HG03095 (cell line): ENCODE measurements around the gene PARP8.

Experiments
- ATAC-seq: cut with Tn5 transposase; IDR thresholded peaks from one replicate; pipeline ENCODE4 v1.9.1; 2021; ENCODE audit warnings: moderate library complexity; ENCODE audit not compliant: unreplicated experiment

The PARP8 gene

DNA sequence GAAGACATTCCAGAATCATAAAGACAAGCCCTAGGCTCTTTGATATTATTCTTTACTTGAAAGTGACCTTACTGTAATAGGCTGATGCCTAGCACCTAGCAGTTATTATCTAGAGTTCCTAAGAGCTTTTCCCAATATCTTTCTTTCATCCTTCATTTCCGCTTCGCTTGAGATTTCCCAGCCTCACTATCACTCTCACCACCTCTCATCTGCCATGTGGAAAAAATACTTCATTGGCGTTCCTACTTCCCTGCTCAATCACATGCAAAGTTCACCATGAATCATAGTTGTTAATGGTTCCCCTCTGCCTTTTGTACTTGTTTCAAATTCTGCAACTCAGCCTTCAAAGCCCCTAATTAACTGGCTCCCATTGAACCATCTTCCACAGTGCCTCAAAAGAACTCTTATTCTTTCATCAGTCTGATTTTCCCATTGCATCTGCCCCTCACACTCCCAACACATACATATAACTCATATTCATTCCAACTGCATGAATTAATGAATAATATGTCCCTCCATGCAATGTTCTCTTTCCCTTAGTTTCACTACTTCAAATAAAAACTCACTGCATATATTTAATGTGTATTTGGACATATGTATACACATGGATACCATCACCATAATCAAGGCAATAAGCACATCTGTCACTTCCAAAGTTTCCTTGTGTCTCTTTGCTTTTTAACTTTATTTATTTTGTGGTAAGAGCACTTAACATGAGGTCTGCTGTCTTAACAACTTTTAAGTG is 221.6 kb downstream of the PARP8 start:
- no peak for ATAC-seq

- no peak for ATAC-seq
These were observed 222.3 kb downstream of the PARP8 start for GRCh38 chr5:50888751-50889150.

DNA sequence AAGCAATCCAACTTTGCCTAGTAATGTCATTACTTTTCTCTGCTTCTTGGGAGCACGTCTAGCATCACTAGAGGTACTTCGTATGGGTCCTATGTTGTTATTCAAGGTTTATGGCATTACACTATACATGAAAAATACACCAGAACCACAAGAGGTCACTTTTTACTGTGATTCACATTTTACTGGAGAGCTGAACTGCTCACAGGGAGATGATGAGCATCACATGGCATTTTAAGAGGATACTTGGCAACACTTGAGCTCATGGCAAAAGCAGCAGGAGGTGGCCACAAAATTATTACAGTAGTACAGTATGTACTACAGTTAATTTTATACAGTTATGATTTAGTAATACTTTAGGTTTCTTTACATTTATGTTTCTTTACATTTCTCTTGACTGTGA is 223.4 kb downstream of the PARP8 start:
- no peak for ATAC-seq
